ENCODE results near the gene CCNK.

Gene CCNK

DNA sequence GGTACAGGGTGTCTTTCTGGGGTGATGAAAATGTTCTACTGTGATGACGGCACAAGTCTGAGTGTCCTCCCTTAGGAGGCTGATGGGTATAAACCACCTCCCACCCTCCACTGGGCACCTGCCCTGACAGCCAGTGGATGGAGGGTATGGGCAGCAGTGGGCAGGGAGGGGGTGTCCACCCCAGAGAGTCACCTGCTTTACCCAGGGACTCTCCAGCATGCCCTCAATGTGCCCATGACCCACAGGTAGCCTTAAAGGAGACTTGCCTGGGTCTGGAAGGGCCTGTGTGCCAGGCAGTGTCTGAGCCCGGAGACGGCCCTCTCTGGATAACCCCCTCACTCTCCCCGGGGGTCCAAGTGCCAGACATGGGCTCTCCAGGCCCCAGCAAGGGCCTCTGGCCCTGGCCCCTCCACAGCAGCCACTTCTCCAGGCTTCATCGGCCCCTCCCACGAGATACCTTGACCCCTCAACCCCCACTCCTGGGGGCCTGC lies 38.8 kb downstream of the CCNK start:
- no peak for DNase-seq (ENCODE audit: low spot score)

DNA sequence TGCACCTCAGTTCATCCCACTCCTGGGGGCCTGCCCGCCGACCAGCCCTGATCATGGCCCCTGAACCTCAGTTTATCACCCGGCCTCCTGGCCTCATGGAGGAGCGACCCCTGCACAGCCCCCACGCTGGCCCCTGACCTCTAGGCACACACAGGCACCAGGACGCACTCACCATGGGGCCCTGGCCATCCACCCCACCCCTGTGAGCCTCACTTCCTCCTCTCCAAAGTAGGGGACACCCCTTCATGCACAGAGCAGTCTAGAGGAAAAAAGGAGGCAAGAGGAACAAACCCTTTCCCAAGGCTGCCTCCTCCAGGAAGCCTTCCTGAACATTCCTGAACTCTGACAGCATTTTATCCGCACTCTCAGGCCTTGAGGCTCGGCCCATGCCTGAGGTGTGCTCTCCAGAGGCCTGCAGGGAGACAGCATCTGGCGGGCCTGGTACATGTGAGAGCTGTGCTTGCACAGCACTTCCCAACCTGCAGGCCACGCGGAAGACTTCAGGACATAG lies 39.4 kb downstream of the CCNK start:
- no peak for DNase-seq (ENCODE audit: low spot score)

DNA sequence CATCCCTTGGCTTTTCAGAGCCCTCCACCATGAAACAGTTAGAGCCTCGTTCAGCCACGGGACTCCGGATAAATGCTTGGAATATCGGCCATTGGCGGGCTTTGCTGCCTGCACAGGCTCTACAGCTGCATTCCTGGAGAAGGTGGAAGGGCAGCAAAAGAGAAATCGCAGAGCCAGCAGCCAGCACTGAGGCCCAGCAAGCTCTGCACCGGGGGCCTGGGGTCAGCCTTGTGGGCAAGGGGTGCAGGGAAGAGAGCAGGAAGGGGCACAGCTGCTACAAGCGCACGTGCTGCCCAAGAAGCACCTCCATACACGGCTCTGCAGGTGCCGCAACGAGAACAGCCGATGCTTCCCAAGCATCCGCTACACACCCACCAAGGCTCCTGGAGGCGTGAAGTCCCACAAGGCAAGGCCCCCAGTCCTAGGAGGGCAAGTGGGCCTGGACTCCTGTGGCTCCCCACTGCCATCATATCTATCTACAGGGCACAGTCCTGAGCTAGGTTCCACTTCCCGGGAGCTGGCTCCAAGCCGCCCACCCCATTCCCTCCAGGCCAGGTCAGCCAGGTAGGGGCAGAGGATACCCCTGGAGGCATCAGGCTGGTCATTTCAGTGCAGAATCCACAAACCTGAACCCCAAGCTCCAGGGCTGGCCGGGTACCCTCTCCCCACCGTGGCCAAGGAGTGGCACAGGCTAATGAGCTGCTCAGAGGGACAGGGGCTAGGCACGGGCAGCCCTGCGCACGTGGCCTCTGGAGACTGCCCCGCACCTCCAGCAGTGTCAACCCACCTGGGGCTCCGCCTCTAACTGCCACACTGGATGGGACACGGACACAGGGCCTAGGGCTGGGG lies 40.2 kb downstream of the CCNK start:
- DNase-seq (ENCODE audit: low spot score), result no peak

DNA sequence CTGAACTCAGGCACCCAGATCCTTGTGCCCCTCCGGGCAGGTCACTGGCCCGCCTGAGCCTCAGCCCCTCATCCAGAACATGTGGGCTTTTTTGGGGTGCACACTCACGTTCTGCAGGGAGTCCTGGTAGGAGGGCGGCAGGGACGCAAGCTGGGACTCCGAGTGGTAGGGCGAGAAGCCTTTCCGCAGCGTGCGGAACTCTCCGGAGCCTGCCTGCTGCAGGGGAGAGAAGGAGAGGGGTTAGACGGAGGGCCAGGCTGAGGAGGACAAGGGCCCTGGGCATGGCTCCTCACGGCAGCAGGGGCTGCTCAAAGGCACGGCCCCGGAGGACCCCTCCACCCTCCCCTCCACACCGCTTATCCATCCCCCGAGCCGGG lies 40.8 kb downstream of the CCNK start:
- no peak for DNase-seq (ENCODE audit: low spot score)

DNA sequence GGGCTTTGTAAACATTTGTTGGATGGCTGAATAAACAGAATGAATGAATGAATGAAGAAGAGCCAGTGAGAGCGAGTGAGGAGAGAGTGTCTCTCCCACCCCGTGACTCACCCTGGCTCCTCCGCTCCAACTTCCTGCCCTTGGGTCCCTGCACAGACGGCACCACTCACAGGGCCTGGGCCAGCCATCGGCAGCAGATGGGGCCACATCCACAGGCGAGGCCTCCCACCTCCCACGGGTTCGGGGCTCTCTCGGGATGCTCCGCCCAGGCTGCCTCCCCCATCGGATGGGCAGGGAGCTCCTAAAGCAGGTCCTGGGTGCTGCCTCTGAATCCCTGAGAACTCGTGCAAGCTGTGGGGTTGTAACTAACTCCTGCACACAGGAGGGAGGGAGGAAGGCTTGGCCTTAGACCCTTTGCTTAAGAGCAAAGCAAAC lies 41.3 kb downstream of the CCNK start:
- DNase-seq (ENCODE audit: low spot score), result no peak

DNA sequence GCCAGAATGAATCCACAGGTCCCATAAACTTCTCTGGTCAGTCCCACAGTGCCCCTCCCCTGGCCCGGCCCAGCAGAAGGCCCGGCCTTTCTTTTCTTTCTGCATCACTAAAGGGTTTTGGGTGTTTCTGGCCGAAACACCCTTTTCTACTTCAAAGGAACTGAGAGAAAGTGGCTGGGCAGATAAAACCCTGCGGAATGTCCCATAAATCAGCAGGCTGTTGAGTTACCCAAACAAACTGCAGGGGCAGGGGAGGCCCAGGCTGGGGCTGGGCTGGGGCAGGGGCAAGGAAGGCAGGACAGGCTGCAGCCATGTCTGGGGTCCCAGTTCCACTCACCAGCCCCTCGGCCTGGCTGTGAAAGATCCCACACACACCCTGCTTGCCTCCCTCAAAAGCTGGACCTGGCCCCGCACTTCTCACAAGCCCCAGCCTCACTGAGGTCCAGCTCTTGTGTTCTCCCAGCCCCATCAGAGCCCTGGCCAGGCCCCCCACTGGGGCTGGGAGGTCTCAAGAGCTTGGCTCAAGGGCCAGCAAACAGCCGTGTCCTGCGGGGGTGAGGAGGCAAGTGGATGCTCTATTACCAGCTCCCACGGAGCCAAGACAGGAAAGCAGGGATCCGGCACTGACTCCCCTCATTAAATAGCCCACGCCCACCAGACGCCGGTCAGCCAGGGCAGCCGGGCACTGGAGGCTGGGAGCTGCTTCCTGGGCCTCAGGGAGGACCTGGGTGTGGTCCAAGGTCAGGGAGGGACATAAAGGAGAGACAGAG lies 41.9 kb downstream of the CCNK start:
- DNase-seq (ENCODE audit: low spot score), result no peak

DNA sequence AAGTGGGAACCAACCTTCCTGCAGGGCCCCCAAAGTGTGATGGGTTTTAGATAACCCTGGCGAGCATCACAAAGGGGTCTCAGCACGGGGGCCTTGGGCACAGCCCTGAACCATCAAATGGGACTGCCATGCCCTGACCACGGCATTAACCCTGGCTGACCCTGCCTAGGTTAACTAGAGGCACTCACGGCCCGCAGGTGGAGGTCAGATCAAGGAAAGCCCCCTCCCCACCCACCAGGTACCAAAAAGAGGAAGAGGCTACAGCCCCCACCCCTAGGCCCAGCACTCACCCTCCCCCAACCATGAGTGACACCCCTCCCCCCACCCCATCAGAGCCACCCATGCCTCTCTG lies 42.5 kb downstream of the CCNK start:
- no peak for DNase-seq (ENCODE audit: low spot score)

DNA sequence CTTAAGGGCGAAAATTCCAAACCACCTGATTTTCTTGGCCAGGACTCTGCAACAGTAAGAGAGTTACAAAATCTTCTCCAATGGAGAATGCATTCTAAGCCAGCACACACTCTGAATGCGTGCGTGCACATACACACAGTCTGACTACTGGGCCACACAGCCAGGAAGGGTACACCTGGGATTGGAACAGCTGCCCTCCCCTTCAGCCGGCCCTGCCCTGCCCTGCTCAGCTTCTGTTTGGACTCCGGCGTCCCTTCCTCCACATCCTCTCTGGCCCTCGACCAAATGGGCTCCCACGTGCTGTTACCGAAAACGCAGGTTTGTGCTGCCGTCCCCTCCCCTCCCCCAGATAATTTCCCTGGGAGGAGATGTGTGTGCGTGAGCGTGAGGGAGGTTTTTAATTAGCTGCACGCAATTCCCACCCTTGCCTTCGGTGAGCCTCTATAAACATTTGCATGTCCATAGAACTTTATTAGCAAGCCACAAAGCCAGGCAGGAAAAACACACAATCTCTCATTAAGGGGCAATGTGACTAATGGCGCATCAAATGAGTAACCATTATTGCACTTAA lies 43.0 kb downstream of the CCNK start:
- DNase-seq (ENCODE audit: low spot score), result no peak

DNA sequence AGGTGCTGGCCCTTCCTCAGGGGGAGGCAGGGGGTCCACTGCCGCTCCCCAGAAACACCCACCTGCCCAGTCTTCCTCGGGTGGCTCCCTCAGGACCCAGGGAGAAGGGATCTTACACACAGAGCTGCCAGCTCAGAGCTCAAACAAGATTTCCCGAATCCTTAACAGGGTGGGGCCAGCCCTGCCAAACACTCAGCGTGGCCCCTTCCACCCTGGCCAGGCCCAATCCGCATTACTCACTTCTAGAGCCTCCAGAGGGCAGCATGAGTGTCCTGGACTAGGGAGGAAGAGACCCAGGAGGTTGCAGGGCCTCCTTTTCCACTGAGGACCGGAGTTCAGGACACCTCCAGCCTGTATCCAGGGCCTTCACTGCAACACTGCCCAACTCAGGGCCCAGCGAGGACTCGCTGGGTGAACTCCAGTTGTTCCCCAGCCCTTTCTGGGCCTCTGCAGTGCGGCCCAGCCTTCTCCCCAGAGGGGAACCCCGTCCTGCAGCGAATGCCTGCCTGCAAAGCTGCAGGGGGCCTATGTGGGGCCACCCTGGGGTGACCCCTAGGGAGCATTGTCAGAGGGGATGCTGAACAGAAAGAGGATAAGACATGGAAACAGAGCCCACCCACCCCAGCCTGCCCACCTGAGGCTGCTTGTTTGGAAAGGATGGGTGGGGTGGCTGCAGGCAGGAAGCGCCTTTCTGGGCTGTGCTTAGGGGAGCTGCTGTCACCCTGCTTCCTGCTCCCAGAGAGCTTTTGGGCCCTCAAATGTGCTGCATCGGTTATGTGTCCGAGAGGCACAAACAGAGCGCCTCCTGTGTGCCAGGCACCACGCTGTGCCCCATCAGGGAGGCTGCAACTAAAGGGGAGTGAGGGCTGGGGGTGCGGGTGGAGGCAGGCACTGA lies 43.8 kb downstream of the CCNK start:
- no peak for DNase-seq (ENCODE audit: low spot score)

DNA sequence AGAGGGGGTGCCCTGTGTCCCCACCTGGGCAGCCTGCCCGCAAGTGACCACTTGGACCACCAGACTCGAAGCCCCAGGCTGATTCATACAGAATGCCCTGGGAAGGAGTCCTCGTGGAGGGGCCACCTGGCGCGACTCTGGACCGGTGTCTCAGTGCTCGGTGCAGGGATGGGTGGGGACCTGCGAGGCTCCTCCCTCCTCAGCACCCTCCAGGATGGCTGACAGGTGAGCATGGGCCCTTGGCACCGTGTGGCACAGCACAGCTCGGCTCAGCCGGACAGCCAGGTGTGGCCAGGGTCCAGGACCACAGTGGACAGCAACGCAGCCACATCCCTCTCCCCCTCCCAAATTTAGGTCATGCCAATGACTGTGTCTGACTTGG lies 44.5 kb downstream of the CCNK start:
- DNase-seq (ENCODE audit: low spot score), result no peak

DNA sequence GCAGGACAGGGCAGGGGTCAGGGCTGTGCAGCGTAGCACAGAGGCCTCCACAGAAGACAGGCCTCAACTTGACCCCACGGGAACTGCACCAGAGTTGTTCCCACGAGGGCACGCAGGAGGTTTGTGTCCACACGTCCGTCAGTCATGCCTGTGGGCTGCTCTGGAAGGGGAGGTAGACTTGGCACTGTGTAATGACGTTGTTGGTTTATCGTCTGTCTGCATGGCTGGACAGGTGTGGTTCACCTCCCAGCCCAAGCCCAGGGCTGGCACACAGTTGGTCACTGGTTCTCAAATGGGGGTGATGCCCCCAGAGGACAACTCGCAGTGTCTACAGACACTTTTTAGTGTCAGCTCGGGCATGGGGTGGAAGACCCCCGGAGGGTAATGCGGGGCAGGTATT lies 45.8 kb downstream of the CCNK start:
- no peak for DNase-seq (ENCODE audit: low spot score)

DNA sequence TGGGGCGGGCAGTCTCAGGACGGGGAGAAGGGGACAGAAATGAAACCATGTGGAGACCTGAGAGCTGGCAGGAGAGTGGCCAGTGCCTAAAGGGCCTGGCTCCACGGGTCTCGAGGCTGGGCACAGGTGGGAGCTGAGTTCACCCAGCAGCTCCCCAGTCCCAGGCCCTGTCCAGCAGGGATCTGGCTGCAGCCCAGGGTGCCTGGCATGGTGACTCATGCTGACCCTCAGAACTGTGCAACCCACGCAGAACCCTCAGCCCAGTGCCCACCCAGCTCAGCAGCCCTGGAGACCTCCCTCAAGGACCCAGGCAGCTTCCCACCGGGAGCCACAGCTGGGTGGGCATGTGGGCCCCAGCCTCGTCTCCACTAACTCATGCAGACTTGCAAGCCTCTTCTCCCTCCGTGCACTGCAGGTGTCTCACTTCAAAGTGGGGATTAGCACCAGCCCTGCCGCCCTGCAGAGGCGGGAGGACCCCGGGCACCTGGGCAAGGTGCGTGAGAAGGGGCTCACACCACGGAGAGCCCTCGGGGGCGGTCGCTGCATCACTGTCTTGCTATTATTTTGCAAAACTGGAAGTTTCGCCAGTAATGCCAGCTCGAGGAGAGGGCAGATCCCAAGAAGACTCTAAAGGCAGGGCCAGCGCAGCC lies 46.3 kb downstream of the CCNK start:
- DNase-seq (ENCODE audit: low spot score), result no peak

DNA sequence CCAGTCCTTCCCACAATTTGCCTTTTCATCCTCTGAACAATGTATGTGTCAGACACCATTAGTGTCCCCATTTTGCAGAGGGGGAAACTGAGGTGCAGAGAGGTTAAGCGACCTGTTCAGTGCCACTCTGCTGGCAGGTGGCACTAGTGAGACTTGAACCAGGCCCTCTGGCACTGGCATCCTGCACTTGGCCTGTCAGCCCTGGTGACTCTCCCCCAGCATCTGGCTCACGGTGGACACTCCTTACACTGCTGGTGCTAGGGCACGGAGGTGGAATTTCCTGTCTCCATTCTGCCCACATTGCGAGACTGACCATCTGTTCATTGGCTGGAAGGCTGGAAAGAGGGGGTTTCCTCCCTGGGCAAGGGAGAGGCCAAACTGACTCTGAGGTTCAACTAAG lies 48.7 kb downstream of the CCNK start:
- DNase-seq (ENCODE audit: low spot score), result no peak

DNA sequence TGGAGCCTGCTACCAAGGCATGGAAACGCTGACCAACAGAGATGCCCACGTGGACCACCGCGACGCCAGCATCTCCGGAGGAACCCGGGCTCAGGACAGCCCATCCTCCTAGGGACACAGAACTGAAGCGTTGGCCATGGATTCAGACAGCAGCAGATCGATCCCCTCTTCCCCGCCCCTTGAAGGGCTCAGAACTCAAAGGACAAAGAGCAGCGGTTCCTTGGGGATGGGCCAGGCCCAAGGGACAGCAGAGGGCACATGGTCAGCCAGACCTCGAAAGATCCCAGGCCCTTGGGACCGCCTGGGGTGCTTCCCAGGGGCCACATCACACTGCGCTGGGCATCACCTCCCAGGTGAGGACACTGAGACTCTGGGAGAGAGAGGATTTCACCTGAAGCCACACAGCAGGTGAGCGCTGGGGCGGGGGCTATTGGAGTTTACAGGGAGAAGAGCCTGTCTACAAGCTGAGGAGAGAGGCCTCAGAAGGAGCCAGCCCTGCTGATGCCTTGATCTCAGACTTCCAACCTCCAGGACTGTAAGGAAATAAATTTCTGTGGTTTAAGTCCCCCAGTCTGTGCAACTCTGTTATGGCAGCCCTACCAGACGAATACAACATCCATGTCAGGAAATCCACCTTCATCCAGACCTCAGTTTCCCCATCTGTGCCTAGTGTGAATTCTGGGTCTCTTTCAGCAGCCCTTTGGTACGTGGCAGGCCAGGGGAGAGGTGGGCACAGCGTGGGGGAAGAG lies 49.4 kb downstream of the CCNK start:
- no peak for DNase-seq (ENCODE audit: low spot score)

DNA sequence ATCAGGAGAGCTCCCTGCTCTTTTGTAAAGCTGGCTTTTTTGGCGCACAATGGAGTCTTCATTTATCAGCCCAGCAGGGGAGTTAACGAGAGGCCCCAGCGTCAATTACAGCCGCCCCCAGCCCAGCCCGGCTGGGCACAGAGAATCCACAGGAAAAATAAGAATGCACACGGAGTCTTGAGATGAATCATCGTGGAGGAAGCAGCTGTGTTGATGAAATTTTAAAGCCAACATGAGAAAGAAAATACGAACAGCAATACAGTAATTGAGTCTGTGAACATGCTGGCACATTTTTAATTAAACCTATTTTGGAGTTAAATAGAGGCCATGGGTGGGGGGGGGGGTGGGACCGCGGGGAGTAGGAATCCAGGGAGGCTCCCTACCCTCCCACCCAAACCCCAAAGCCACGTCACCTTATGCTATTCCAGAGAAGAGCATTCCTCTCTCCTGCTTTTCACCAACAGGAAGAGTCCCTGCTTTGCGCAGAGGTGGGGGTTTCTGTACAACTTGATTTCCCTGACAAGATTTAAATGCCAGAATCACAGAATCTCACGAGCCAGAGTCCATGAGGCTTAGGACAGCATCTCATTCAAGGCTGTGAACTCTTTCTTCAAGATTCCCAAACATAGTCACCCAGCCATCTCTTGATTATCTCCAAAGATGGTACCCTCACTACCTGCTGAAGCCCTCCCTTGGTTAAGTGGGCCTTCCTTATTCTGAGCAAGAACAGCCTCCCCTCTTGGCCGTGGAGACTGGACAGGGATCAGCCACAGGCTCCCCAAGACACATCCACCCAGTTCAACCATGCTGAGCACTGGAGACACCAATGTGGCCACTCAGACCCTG lies 50.3 kb downstream of the CCNK start:
- no peak for DNase-seq (ENCODE audit: low spot score)

DNA sequence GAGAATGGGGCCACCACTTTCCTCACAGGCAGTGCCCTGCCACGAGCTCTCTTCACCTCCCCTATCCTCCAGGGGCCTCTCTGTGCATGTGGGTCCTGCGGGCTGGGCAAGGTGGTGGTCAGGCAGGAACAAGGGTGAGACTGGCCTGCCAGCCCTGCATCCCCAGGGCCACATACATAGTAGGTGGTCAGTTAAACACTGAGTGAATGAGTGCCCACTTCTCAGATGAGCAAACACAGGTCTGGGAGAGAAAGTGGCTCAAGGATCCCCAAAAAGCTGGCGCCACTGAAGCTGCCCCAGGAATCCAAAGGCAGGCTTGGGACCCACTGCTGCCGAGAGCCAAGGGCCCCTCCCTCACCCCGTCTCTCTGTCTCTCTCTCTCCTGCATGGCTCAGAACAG lies 51.1 kb downstream of the CCNK start:
- DNase-seq (ENCODE audit: low spot score), result no peak

DNA sequence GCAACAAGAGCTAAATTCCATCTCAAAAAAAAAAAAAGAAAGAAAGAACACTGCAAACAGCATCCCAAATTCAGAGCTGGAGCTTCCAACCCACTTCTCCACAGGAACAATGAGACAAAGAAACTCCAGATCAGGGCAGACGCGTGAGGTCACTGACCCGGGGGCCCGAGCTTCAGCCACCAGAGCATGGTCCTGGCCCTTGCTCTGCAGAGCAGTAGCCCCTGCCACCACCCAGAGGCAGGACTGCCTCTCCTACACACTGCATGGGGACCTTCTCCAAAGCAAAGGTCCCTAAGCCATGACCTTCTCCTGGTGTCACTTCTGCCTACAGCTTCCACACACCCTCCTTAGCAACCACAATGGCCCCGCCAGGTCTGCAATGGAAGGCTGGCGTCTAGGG lies 53.1 kb downstream of the CCNK start:
- no peak for DNase-seq (ENCODE audit: low spot score)

DNA sequence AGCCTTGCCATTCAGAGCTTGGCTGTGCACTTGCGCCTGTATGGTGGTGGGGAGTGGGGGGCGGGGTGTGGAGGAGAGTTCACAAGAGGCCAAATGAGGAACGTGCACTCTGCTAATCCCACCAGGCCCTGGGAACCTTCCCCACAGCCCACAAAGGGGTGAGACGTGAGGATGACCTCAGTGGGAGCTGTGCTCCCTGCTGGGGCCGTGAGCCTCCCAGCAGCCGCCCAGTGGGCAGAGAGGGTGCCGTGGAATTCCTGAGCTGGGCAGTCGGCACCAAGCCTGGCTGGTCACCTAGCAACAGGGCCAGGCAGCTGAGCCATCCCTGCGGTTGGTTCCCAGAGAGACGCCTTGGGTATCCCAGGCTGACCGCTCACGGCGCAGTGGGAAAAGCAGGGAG lies 53.7 kb downstream of the CCNK start:
- DNase-seq (ENCODE audit: low spot score), result peak; percentile 40

DNA sequence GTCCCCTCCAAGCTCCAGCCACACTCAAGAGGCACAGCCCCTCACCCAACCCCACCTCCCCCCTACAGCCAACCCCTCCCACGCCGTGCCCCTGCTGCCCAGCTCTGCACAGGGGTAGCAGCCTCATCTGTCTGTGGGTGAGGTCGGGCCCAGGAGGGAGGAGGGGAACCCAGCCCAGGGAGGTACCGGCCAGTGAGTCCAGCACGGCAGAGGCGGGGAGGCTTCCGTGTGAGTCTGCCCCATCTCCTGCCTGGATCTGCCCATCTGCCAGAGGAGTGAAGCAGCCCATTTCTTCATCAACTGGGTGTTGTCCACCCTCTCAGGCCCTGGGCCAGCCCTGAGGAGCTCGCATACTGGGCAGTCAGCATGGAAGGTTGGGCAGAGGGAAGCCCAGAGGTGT lies 54.2 kb downstream of the CCNK start:
- no peak for DNase-seq (ENCODE audit: low spot score)
